Cardiac fibroblast (primary cell): ENCODE measurements around the gene STARD7.

Source experiments
- DNase-seq, 2 donors: peaks; one replicate each; pipeline versions ENCODE4 v3.0.0 to v3.0.0-alpha.2; 2010; ENCODE audit warnings: low read depth in 2 of 2
- H3K4me3 ChIP-seq, 2 donors: replicated peaks in 1 of 2; 1 replicate in 1 of 2; 2 replicates in 1 of 2; pipeline ENCODE4 v1.5.1; 2011; ENCODE audit warnings: low read depth in 2 of 2, low read length in 2 of 2, mild to moderate bottlenecking in 2 of 2, moderate library complexity in 1 of 2
- CTCF ChIP-seq: IDR thresholded peaks from one replicate; pipeline ENCODE4 v1.5.1; 2011; ENCODE audit warnings: low read depth, mild to moderate bottlenecking, low read length, inconsistent platforms

The STARD7 gene

GRCh38 chr2:96186562-96186961 lies 22.1 kb downstream of the STARD7 start:
- DNase-seq = no peak
- H3K4me3 ChIP-seq = no peak overlapping the region
- no peak for TF ChIP-seq CTCF

GRCh38 chr2:96185516-96185915 lies 23.1 kb downstream of the STARD7 start:
- H3K4me3 ChIP-seq = no peak overlapping the region
- no peak for TF ChIP-seq CTCF
- DNase-seq = no peak

GRCh38 chr2:96184989-96185388 lies 23.6 kb downstream of the STARD7 start:
- H3K4me3 ChIP-seq = no peak overlapping the region
- no peak for DNase-seq
- no peak for TF ChIP-seq CTCF

GRCh38 chr2:96184188-96184587 lies 24.4 kb downstream of the STARD7 start:
- DNase-seq = no peak
- TF ChIP-seq CTCF = no peak
- no peak overlapping the region for H3K4me3 ChIP-seq

- DNase-seq = no peak
- no peak for TF ChIP-seq CTCF
- no peak overlapping the region for H3K4me3 ChIP-seq
These were observed 27.1 kb downstream of the STARD7 start for GRCh38 chr2:96181529-96181928.

- TF ChIP-seq CTCF = no peak
- no peak for DNase-seq
- H3K4me3 ChIP-seq = no peak overlapping the region
These were observed 28.1 kb downstream of the STARD7 start for GRCh38 chr2:96180521-96180920.

- no peak for TF ChIP-seq CTCF
- DNase-seq = no peak
- no peak overlapping the region for H3K4me3 ChIP-seq
These were observed 28.6 kb downstream of the STARD7 start for GRCh38 chr2:96180002-96180401.
